Measurements from ENCODE around the gene SETD6.

- TF ChIP-seq POLR2A (IDR thresholded peaks at IDR 0.05): no peak
- no peak for TF ChIP-seq CTCF (IDR thresholded peaks at IDR 0.05)
Observed at GRCh38 chr16:58502217-58502921, 12.9 kb upstream of the SETD6 start.

Measured in esophagus squamous epithelium (tissue), 4 donors.